Coronary artery (tissue), 2 donors: ENCODE measurements around the gene WDR5B.
A peak's percentile ranks its signal among the peaks of the same experiment; 100 is the strongest.

Source experiments
- DNase-seq: peaks from one replicate; pipeline ENCODE4 v3.0.0-alpha.2; 2017; ENCODE audit warnings: low spot score
- H3K27ac ChIP-seq, 2 donors: fragments of 200-600 bp; sonication (generic); one replicate each; pipeline ENCODE4 v1.5.1; 2016 to 2019
- H3K4me3 ChIP-seq: fragments of 200-600 bp; sonication (generic); 2 replicates; pipeline ENCODE4 v1.5.1; 2016; ENCODE audit warnings: mild to moderate bottlenecking, moderate library complexity
- CTCF ChIP-seq: fragments of 200-600 bp; sonication (generic); IDR thresholded peaks from one replicate; pipeline ENCODE4 v1.5.1; 2019; ENCODE audit warnings: antibody characterized with exemption

Gene WDR5B

GRCh38 chr3:122409446-122409845 is 6.4 kb downstream of the WDR5B start:
- Histone ChIP-seq H3K27ac (peak overlapping the region in 1 of 2 donors; percentile 26), H3K4me3 (no peak overlapping the region)
- DNase-seq = no peak
- TF ChIP-seq CTCF = no peak

- TF ChIP-seq CTCF = no peak
- H3K4me3 ChIP-seq = no peak overlapping the region
Measured at GRCh38 chr3:122407946-122408345, 7.9 kb downstream of the WDR5B start.

GRCh38 chr3:122406198-122406597 is 9.7 kb downstream of the WDR5B start:
- no peak for TF ChIP-seq CTCF
- no peak overlapping the region for H3K4me3 ChIP-seq
- DNase-seq = no peak
- H3K27ac ChIP-seq = no peak overlapping the region

More at GRCh38 chr3:122407946-122408345, 7.9 kb downstream of the WDR5B start:
- H3K27ac ChIP-seq = no peak overlapping the region
- no peak for DNase-seq

- TF ChIP-seq CTCF = no peak
- Histone ChIP-seq H3K27ac (no peak overlapping the region), H3K4me3 (no peak overlapping the region)
- DNase-seq = no peak
Measured at GRCh38 chr3:122405015-122405414, 10.8 kb downstream of the WDR5B start.

GRCh38 chr3:122403489-122403888 is 12.4 kb downstream of the WDR5B start:
- DNase-seq = no peak
- Histone ChIP-seq H3K27ac (no peak overlapping the region), H3K4me3 (no peak overlapping the region)
- TF ChIP-seq CTCF = no peak

GRCh38 chr3:122398920-122399319 is 16.9 kb downstream of the WDR5B start:
- H3K27ac ChIP-seq = no peak overlapping the region
- TF ChIP-seq CTCF = no peak
- DNase-seq = no peak
- H3K4me3 ChIP-seq = no peak overlapping the region

- TF ChIP-seq CTCF = no peak
- no peak for DNase-seq
- Histone ChIP-seq H3K27ac (no peak overlapping the region), H3K4me3 (no peak overlapping the region)
Measured at GRCh38 chr3:122397201-122397600, 18.7 kb downstream of the WDR5B start.
